K562 (cell line): ENCODE data around the gene MAN1B1. TPM values are rescaled to one million over a fixed set of nuclear protein-coding genes. Genes with fewer than 3 reads are reported as not detected.

Source experiments
- ARHGAP35 ChIP-seq: fragments of 450-650 bp; IDR thresholded peaks from 2 replicates; pipeline ENCODE4 v1.6.1; 2018; ENCODE audit not compliant: partially characterized antibody
- ATF6 ChIP-seq: sonication (generic); formaldehyde crosslinking; IDR thresholded peaks from 2 replicates; pipeline ENCODE4 v1.4.0; 2020; ENCODE audit warnings: mild to moderate bottlenecking, missing genetic modification reagents
- CBX8 ChIP-seq: fragments of 200-600 bp; sonication (generic); IDR thresholded peaks from 2 replicates; pipeline ENCODE4 v1.6.1; 2012; ENCODE audit warnings: borderline replicate concordance, mixed run types, low read depth, mild to moderate bottlenecking, moderate library complexity, mixed read lengths, low read length, control low read depth, inconsistent platforms; ENCODE audit not compliant: poor library complexity, severe bottlenecking; ENCODE audit errors: extremely low read depth
- CHAMP1 ChIP-seq: fragments of 450-650 bp; IDR thresholded peaks from 2 replicates; pipeline ENCODE4 v1.6.1; 2016; ENCODE audit warnings: mild to moderate bottlenecking
- CXXC5 ChIP-seq: fragments of 250-450 bp; sonication (Bioruptor Pico); IDR thresholded peaks from 2 replicates; pipeline ENCODE4 v1.8.0; 2022; ENCODE audit warnings: inconsistent platforms, mild to moderate bottlenecking, moderate library complexity
- DNMT1 ChIP-seq: fragments of 450-650 bp; IDR thresholded peaks from 2 replicates; pipeline ENCODE4 v1.6.1; 2016; ENCODE audit warnings: antibody characterized with exemption, mild to moderate bottlenecking
- E2F5 ChIP-seq: sonication (generic); formaldehyde crosslinking; IDR thresholded peaks from 2 replicates; pipeline ENCODE4 v1.8.0; 2022; ENCODE audit warnings: mild to moderate bottlenecking, missing genetic modification reagents
- HNRNPLL ChIP-seq: fragments of 200-400 bp; formaldehyde crosslinking; IDR thresholded peaks from 2 replicates; pipeline ENCODE4 v1.6.1; 2017; ENCODE audit warnings: low read length, low read depth, mild to moderate bottlenecking; ENCODE audit not compliant: poor library complexity, severe bottlenecking
- TCF7L2 ChIP-seq: fragments of 150-350 bp; IDR thresholded peaks from 2 replicates; pipeline ENCODE4 v1.6.1; 2016; ENCODE audit warnings: low read depth, mild to moderate bottlenecking, low read length, moderate library complexity
- ZBTB17 ChIP-seq: fragments of 450-650 bp; formaldehyde crosslinking; IDR thresholded peaks from 2 replicates; pipeline ENCODE4 v1.4.0; 2020; ENCODE audit warnings: mild to moderate bottlenecking
- ZNF175 ChIP-seq: fragments of 200-800 bp; sonication (Bioruptor generic); IDR thresholded peaks from 2 replicates; pipeline ENCODE4 v1.6.1; 2016; ENCODE audit warnings: low read depth, mild to moderate bottlenecking, missing genetic modification characterization, missing compliant biosample characterization
- ZNF644 ChIP-seq: fragments of 200-800 bp; sonication (Bioruptor generic); IDR thresholded peaks from 2 replicates; pipeline ENCODE4 v1.6.1; 2016; ENCODE audit warnings: low read depth, missing genetic modification characterization, missing compliant biosample characterization
- ZNF77 ChIP-seq: fragments of 250-450 bp; sonication (Bioruptor Pico); IDR thresholded peaks from 2 replicates; pipeline ENCODE4 v1.5.0; 2020
- polyA plus RNA-seq, 8 experiments: library from polyadenylated mRNA; depleted of rRNA in 4 of 8; stranded (reverse) in 5 of 8; unstranded in 3 of 8; fragments of >200 nt; fragmentation: Nextera tagmentation in 2 of 8; fragmentation: Illumina TruSeq in 1 of 8; extraction: Ambion mirVana in 2 of 8; extraction: Trizol in 1 of 8; gene quantifications; 2 replicates each; pipeline versions ENCODE4 v1.2.1 to v1.2.3, GENCODE V29; 2011 to 2014; ENCODE audit warnings: inconsistent platforms in 1 of 8, missing spikeins in 1 of 8
- total RNA-seq, 7 experiments: library from RNA; depleted of rRNA in 6 of 7; stranded (reverse); fragments of >200 nt in 6 of 7; fragmentation: Illumina TruSeq in 2 of 7; extraction: Trizol in 2 of 7; gene quantifications; 2 replicates each; pipeline versions ENCODE4 v1.2.1 to v1.2.3, GENCODE V29; 2011 to 2021; ENCODE audit warnings: low replicate concordance in 1 of 7
- TF ChIP-seq, protein P1 (sequence below): IDR thresholded peaks from 3 replicates; pipeline ENCODE4 v1.6.1; 2011; ENCODE audit warnings: borderline replicate concordance, mild to moderate bottlenecking, moderate library complexity; ENCODE audit not compliant: insufficient read length; ENCODE audit errors: extremely low read depth
- TF ChIP-seq, protein P2 (sequence below): fragments of 450-650 bp; IDR thresholded peaks from 2 replicates; pipeline ENCODE4 v1.6.1; 2014; ENCODE audit warnings: low read depth, mild to moderate bottlenecking, moderate library complexity, borderline replicate concordance

The MAN1B1 gene
- total and polyA plus RNA-seq, 9 of the 15 experiments (the other 6 are each of a cell fraction or from before 2014, with no cell fraction given): 0.55 to 36.6 (median 27.3) TPM

DNA sequence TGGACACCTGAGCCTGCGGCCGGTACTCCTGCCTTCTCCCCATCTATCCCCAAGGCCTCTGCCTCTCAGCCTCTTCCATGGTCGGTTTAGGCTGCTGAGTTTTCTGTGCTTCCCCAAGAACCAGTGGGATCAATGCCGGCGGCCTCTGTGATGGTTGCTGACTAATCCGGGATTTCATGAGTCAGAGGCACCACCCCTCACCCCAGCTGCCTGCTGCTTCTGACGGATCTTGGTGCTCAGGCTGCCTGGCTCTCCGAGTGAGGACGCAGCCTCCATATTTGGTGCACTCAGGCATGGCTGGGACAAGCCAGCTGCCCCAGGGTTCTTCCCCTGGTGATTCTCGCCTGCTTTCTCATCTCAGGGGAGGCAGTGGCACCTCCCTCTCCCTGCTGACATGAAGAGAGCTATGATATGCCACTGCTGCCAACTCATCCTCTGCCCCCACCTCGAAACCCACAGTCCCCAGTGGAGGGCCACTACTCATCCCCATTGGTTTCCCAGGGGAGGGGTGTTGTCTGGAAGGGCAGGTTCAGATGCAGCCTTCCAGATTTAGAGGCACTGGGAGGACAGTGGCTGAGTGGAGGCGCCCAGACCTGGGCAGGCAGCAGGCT lies 3.3 kb upstream of the MAN1B1 start (continued):
- no peak for TF ChIP-seq TCF7L2
- TF ChIP-seq, protein P1, sequence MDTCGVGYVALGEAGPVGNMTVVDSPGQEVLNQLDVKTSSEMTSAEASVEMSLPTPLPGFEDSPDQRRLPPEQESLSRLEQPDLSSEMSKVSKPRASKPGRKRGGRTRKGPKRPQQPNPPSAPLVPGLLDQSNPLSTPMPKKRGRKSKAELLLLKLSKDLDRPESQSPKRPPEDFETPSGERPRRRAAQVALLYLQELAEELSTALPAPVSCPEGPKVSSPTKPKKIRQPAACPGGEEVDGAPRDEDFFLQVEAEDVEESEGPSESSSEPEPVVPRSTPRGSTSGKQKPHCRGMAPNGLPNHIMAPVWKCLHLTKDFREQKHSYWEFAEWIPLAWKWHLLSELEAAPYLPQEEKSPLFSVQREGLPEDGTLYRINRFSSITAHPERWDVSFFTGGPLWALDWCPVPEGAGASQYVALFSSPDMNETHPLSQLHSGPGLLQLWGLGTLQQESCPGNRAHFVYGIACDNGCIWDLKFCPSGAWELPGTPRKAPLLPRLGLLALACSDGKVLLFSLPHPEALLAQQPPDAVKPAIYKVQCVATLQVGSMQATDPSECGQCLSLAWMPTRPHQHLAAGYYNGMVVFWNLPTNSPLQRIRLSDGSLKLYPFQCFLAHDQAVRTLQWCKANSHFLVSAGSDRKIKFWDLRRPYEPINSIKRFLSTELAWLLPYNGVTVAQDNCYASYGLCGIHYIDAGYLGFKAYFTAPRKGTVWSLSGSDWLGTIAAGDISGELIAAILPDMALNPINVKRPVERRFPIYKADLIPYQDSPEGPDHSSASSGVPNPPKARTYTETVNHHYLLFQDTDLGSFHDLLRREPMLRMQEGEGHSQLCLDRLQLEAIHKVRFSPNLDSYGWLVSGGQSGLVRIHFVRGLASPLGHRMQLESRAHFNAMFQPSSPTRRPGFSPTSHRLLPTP: no peak
- no peak for TF ChIP-seq CBX8
- no peak for TF ChIP-seq DNMT1
- no peak for TF ChIP-seq E2F5 (CRISPR knock-in tag)
- TF ChIP-seq ZNF77 (CRISPR knock-in tag): no peak
- TF ChIP-seq ATF6: no peak
- TF ChIP-seq CHAMP1: no peak
- no peak for TF ChIP-seq CXXC5 (CRISPR knock-in tag)
- no peak for TF ChIP-seq HNRNPLL
- TF ChIP-seq, protein P2, sequence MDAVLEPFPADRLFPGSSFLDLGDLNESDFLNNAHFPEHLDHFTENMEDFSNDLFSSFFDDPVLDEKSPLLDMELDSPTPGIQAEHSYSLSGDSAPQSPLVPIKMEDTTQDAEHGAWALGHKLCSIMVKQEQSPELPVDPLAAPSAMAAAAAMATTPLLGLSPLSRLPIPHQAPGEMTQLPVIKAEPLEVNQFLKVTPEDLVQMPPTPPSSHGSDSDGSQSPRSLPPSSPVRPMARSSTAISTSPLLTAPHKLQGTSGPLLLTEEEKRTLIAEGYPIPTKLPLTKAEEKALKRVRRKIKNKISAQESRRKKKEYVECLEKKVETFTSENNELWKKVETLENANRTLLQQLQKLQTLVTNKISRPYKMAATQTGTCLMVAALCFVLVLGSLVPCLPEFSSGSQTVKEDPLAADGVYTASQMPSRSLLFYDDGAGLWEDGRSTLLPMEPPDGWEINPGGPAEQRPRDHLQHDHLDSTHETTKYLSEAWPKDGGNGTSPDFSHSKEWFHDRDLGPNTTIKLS: no peak
- TF ChIP-seq ZBTB17 (CRISPR knock-in tag): 0 out of 2 replicates have a peak, but pooled peaks have one; percentile 15
- TF ChIP-seq ZNF644 (tag): no peak
- no peak for TF ChIP-seq ZNF175 (CRISPR knock-in tag)
- no peak for TF ChIP-seq ARHGAP35
